ENCODE measurements around the gene PURA.
A peak's percentile ranks its signal among the peaks of the same experiment; 100 is the strongest.
"Not testable (repeated sequence)": the region's sequence is repeated elsewhere in the genome, so short reads cannot be mapped to it uniquely, and the experiment has no call there.

PURA gene

DNA sequence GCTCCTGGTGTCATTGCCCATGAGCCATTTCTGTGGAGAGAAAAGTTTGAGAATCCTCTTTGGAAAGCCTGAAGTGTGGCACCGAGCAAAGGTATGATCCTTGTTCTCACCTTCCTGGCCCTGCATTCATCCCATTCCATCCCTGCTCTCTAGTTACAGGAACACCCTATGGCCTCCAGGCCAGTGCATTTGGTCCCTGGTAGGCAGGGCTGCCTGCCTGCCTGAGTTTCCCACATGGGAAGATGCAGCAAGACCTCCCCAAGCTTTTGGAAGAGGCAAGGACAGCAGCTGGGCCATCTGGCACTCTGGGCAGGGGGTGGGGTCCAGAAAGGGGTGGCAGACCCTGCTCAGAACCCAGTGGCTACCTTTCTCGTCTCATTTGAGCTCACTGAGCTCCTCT is 36.3 kb downstream of the PURA start:
- Histone ChIP-seq H3K36me3 (no peaks in the 10 kb centered on the region), H3K4me3 (no peak overlapping the region), H3K4me2 (peak overlapping the region in 9 of 11 experiments; percentile 13 to 40 (median 28); a peak in 13 of 22 replicates), H3K9ac (no peak overlapping the region), H3K27ac (no peak overlapping the region), H3K9me3 (replicated peaks in 1 of 11) (no peaks in the 10 kb centered on the region), H4K20me1 (peaks cover 4 to 28% (median 13%) of the 10 kb centered on the region in 11 experiments; a peak in 14 of 22 replicates), H3K27me3 (peaks cover 34 to 37% (median 36%) of the 10 kb centered on the region in 11 experiments), H3K4me1 (peaks cover 37 to 73% (median 66%) of the 10 kb centered on the region in 10 experiments)
- no peak for TF ChIP-seq Cebpa-rat (IDR thresholded peaks at IDR 0.05)

DNA sequence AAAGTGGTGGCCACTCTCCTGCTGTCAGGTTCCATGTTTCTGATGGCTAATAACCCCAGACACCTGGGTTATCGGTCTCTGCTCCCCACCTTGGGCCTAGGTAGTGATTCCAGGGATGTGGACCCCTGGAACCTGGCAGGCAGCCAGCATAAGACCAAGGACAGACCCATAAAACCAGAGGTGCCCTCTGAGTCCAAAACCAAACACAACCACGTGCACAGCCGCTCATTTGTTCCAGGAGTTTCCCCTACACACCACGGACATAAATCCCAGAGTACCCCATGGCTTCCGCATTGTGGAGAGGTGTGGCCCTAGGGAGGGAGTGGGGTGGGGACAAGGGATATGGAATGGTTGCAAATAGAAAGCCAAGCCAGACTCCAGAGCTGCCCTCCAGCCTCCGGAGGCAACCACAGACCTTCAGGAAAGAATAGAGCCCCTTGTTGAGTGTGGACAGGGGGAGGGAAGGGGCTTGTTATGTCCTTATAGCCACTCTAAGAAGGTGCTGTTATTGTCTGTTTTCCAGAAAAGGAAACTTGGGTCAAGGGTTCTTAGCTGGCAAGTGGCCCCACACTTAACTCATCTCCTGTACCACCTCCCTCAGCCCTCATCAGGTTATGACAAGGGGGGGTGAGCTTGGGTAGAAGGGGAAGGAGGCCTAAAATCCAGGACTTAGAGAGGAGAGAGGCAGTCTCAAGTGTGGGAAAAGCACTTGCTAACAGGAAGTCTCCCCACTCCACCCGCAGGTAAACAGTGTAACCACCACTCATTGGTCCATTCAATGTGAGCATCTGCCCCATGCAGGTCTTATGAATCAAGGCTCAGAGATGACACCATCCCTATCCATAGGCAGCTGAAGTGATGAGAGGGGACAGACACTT is 37.5 kb downstream of the PURA start:
- Histone ChIP-seq H3K9ac (peak overlapping the region in 1 of 11 experiments; percentile 74; a peak in 1 of 22 replicates), H3K4me1 (peaks cover 31 to 73% (median 66%) of the 10 kb centered on the region in 10 experiments), H3K27me3 (peaks cover 22 to 25% (median 24%) of the 10 kb centered on the region in 11 experiments), H3K27ac (peak overlapping the region in 4 of 11 experiments; percentile 79 to 83 (median 80); a peak in 6 of 22 replicates), H4K20me1 (peaks cover 0 to 17% (median 4%) of the 10 kb centered on the region in 11 experiments; a peak in 10 of 22 replicates), H3K4me2 (peak overlapping the region in 9 of 11 experiments; percentile 89 to 99 (median 94); a peak in 18 of 22 replicates), H3K36me3 (no peaks in the 10 kb centered on the region), H3K9me3 (replicated peaks in 1 of 11) (no peaks in the 10 kb centered on the region), H3K4me3 (no peak overlapping the region)
- no peak for TF ChIP-seq Cebpa-rat (IDR thresholded peaks at IDR 0.05)

DNA sequence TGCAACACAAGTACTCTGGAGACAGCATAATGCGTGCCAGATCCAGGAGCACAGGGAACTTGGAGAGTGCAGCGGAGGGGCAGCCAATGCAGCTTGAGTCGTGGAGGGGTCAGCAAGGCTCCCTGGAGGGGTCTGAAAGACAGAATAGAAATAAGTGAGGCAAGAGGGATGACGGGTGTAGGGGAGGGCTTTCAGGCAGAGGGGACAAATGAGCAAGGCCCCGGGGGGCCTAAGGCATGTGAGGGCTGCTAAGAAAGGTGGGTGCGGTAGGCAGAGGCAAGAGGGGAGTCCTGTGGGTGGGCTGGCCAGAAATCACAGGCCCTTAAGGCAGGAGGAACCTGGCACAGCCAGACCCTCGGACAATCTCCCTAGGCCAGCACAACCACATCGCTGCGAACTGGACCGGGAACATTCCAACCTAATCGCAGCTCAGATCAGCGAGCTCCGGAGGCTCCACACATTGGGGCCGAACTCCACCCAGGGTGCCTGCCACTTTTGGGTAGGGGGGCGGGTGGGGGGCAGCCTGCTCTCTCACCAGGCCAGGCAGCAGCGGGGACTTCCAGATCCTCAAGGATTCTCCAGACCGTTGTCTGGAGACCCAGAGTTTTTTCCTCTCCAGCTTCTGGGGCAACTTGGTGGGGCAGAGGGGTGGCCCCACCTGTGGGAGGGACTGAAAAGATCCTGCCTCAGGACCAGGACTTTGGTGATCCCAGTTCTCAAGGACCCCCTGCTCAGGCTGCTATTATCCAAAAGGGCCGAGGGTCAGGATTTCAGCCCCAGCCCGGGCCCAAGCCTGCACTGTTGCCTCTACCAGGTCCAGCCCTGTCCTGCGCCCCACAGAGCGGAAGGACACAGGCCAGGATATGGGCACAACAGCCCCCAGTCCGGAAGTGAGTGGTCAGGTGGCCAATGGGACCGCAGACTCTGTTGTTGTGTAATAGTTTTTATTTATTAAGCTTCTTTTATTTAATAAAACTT is 38.4 kb downstream of the PURA start:
- Histone ChIP-seq H3K4me2 (peak overlapping the region; percentile 82 to 99 (median 91)), H3K4me3 (peak overlapping the region in 7 of 10 experiments; percentile 25 to 51 (median 39); a peak in 10 of 20 replicates), H3K9me3 (replicated peaks in 1 of 11) (no peaks in the 10 kb centered on the region), H3K4me1 (peaks cover 34 to 77% (median 69%) of the 10 kb centered on the region in 10 experiments), H3K9ac (peak overlapping the region in 6 of 11 experiments; percentile 7 to 74 (median 62); a peak in 9 of 22 replicates), H4K20me1 (peaks cover 0 to 8% (median 0%) of the 10 kb centered on the region in 11 experiments; a peak in 4 of 22 replicates), H3K27ac (peak overlapping the region in 8 of 11 experiments; percentile 37 to 83 (median 70); a peak in 16 of 22 replicates), H3K27me3 (peaks cover 13 to 16% (median 14%) of the 10 kb centered on the region in 11 experiments), H3K36me3 (no peaks in the 10 kb centered on the region)
- TF ChIP-seq Cebpa-rat (IDR thresholded peaks at IDR 0.05): peak in 1 of 11 experiments; percentile 65; a peak in 2 of 22 replicates

DNA sequence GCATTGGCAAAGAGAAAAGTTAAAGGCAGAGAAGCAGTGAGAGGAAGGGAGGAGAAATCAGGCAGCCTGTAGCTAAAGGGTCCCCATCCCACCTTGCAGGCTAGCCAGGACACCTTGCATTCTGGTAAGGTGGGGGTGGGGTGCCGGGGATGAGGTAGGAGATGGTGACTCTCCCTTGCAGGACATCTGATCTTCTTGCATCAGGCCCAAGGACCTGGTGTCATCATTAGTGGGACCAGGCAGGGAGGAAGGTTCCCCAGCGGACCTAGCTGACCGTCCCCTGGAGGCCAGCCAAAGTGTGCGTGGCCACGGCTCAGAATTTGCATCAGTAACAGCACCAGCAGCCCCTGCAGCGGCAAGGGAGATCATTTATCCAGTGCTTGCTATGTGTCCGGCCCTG is 39.3 kb downstream of the PURA start:
- Histone ChIP-seq H4K20me1 (no peaks in the 10 kb centered on the region; a peak in 1 of 22 replicates), H3K27me3 (peaks cover 4 to 7% (median 5%) of the 10 kb centered on the region in 11 experiments; a peak in 21 of 22 replicates), H3K4me1 (peaks cover 34 to 80% (median 73%) of the 10 kb centered on the region in 10 experiments), H3K27ac (peak overlapping the region in 8 of 11 experiments; percentile 48 to 83 (median 70); a peak in 15 of 22 replicates), H3K36me3 (no peaks in the 10 kb centered on the region), H3K4me3 (peak overlapping the region in 8 of 10 experiments; percentile 25 to 51 (median 38); a peak in 13 of 20 replicates), H3K9ac (peak overlapping the region in 9 of 11 experiments; percentile 0 to 74 (median 49); a peak in 13 of 22 replicates), H3K4me2 (peak overlapping the region; percentile 82 to 99 (median 91)), H3K9me3 (replicated peaks in 1 of 11) (no peaks in the 10 kb centered on the region)
- no peak for TF ChIP-seq Cebpa-rat (IDR thresholded peaks at IDR 0.05)

DNA sequence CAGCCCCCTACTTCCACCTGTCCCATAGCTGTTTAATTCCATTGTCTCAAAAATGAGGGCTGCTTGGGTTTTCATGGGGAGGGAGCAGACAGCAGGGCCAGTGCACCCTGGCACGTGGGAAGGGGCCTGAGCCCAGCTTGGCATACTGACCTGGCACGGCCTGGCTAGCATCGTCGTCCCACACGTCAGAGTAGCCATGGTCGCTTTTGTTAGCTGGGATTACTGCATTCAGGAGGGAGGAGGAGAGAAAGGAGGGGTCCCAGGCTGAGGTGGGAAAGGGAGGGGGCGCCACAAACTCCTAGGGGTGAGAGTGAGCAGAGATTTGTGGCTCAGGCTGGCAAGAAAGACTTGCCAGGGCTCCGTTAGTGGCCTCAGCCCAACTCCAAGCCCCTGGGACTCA is 40.0 kb downstream of the PURA start:
- Histone ChIP-seq H3K4me1 (peaks cover 34 to 80% (median 73%) of the 10 kb centered on the region in 10 experiments), H3K36me3 (no peaks in the 10 kb centered on the region), H3K27ac (peak overlapping the region in 7 of 11 experiments; percentile 24 to 83 (median 79); a peak in 14 of 22 replicates), H4K20me1 (no peaks in the 10 kb centered on the region), H3K9me3 (replicated peaks in 1 of 11) (no peaks in the 10 kb centered on the region), H3K9ac (peak overlapping the region in 7 of 11 experiments; percentile 29 to 74 (median 62); a peak in 11 of 22 replicates), H3K4me3 (peak overlapping the region in 3 of 10 experiments; percentile 39 to 51 (median 41); a peak in 4 of 20 replicates), H3K4me2 (peak overlapping the region; percentile 82 to 99 (median 91)), H3K27me3 (peaks cover 0 to under 1% (median 0%) of the 10 kb centered on the region in 11 experiments; a peak in 1 of 22 replicates)
- TF ChIP-seq Cebpa-rat (IDR thresholded peaks at IDR 0.05): no peak

DNA sequence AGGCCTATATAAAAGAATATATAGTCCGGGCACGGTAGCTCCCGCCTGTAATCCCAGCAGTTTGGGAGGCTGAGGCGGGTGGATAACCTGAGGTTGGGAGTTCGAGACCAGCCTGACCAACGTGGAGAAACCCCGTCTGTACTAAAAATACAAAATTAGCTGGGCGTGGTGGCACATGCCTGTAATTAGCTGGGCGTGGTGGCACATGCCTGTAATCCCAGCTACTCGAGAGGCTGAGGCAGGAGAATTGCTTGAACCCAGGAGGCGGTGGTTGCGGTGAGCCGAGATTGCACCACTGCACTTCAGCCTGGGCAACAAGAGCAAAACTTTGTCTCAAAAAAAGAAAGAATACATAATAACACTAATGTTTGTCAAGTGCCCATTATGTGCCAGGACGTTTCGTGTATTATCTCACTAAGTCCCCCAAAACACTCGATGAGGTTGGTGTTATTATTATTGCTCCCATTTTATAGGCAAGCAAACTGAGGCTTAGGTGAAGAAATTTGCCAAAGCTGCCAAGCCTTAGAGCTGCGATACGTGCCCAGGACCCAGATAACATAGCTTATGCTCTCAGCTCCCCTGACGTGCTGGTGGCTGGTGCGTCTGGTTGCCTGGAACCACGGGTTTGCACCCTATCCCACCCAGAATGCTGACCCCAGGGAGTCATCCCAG is 40.9 kb downstream of the PURA start:
- H3K27ac ChIP-seq: peak overlapping the region in 4 of 11 experiments; percentile 79 to 83 (median 80); a peak in 6 of 22 replicates
- peak overlapping the region in 3 of 11 experiments; percentile 14 to 74 (median 62); a peak in 2 of 22 replicates for H3K9ac ChIP-seq
- not testable (repeated sequence) for H4K20me1 ChIP-seq; H3K4me3 ChIP-seq; H3K36me3 ChIP-seq; H3K27me3 ChIP-seq; H3K9me3 ChIP-seq (replicated peaks in 1 of 11)
- peaks cover 34 to 73% (median 69%) of the 10 kb centered on the region in 10 experiments for H3K4me1 ChIP-seq
- H3K4me2 ChIP-seq: peak overlapping the region; percentile 82 to 99 (median 91); a peak in 21 of 22 replicates

DNA sequence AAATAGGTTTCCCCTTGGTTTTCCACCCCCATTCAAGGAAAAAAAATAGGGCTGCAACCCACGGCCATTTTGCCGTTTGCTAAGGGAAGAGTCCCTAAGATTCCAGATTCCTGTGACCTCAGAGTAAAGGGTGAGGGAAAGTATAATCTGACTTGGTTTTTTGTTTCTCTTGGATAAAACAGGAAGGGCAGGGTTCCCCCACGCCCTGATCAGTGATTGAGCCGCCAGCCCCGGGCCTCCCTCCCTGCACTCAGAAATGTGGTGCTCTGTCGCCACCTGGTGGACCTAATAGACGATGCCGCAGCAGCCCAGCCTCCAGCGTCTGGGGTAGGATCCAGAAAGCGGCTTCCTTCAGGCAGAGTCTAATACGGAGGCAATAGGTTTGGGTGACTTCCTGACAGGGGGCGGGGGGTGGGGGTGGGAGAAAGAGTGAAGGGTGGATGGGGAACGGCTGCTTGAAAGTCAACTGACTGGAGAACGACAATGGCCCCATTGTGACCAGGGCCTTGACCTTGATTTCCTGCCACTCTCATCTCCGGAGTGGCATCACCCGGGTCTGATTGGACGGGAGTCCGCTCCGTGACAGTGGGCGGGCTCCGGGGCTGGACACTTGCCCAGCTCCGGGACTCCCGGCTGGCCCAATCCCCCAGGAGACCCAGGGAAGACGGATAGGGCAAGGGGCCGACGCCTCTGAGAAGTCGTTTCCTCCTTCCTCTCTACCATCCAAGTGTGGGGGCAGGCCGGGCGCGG is 43.3 kb downstream of the PURA start:
- no peaks in the 10 kb centered on the region for H3K27me3 ChIP-seq
- H3K9ac ChIP-seq: peak overlapping the region; percentile 40 to 75 (median 71); a peak in 21 of 22 replicates
- H4K20me1 ChIP-seq: no peaks in the 10 kb centered on the region
- no peak for TF ChIP-seq Cebpa-rat (IDR thresholded peaks at IDR 0.05)
- H3K27ac ChIP-seq: peak overlapping the region in 9 of 11 experiments; percentile 2 to 74 (median 61); a peak in 17 of 22 replicates
- H3K4me2 ChIP-seq: peak overlapping the region; percentile 60 to 98 (median 89)
- H3K4me1 ChIP-seq: peaks cover 34 to 53% (median 52%) of the 10 kb centered on the region in 10 experiments
- peak overlapping the region; percentile 41 to 68 (median 52); a peak in 19 of 20 replicates for H3K4me3 ChIP-seq
- no peaks in the 10 kb centered on the region for H3K9me3 ChIP-seq (replicated peaks in 1 of 11)
- no peaks in the 10 kb centered on the region for H3K36me3 ChIP-seq
